Activated T-helper 1 cell treated with anti-CD3 and anti-CD28 coated beads, Interleukin-2, amount 50 U/mL, for 16 hours (primary cell): Measurements from ENCODE around the gene ANXA3.

ENCODE experiments used
- DNase-seq, 2 donors: peaks; one replicate each; pipeline ENCODE4 v3.0.0-alpha.2; 2020; ENCODE audit warnings: low read depth in 1 of 2, low spot score in 1 of 2

The ANXA3 gene

GRCh38 chr4:78642934-78643333 lies 91.4 kb downstream of the ANXA3 start:
- DNase-seq = no peak

GRCh38 chr4:78644063-78644691 lies 92.6 kb downstream of the ANXA3 start:
- DNase-seq = no peak

GRCh38 chr4:78644744-78645330 lies 93.3 kb downstream of the ANXA3 start:
- peak in 1 of 2 donors; percentile 13 for DNase-seq

GRCh38 chr4:78645853-78646757 lies 94.5 kb downstream of the ANXA3 start:
- no peak for DNase-seq

GRCh38 chr4:78647272-78647671 lies 95.7 kb downstream of the ANXA3 start:
- no peak for DNase-seq

- no peak for DNase-seq
These were observed 97.2 kb downstream of the ANXA3 start for GRCh38 chr4:78648640-78649363.

- DNase-seq = no peak
These were observed 98.8 kb downstream of the ANXA3 start for GRCh38 chr4:78650106-78651024.

GRCh38 chr4:78651250-78651860 lies 99.8 kb downstream of the ANXA3 start:
- no peak for DNase-seq

GRCh38 chr4:78652282-78652876 lies 100.8 kb downstream of the ANXA3 start:
- DNase-seq = no peak

GRCh38 chr4:78653655-78654054 lies 102.1 kb downstream of the ANXA3 start:
- DNase-seq = no peak

GRCh38 chr4:78654807-78655206 lies 103.2 kb downstream of the ANXA3 start:
- DNase-seq = no peak

- no peak for DNase-seq
These were observed 105.4 kb downstream of the ANXA3 start for GRCh38 chr4:78656968-78657445.

- no peak for DNase-seq
These were observed 107.7 kb downstream of the ANXA3 start for GRCh38 chr4:78659264-78659663.

GRCh38 chr4:78659665-78660064 lies 108.1 kb downstream of the ANXA3 start:
- DNase-seq = no peak
